DND-41 (cell line): ENCODE data around the gene DDX31.

Experiments used
- CTCF ChIP-seq: IDR thresholded peaks from 2 replicates; pipeline ENCODE4 v1.5.1; 2012; ENCODE audit warnings: borderline replicate concordance, low read length, moderate library complexity, mild to moderate bottlenecking; ENCODE audit not compliant: poor library complexity, severe bottlenecking; ENCODE audit errors: extremely low read depth
- EZH2 ChIP-seq: IDR thresholded peaks from 3 replicates; pipeline ENCODE4 v1.6.1; 2012; ENCODE audit warnings: borderline replicate concordance, low read depth, mild to moderate bottlenecking, moderate library complexity, low read length, inconsistent platforms; ENCODE audit not compliant: severe bottlenecking

GRCh38 chr9:132559711-132560110 is 110.1 kb downstream of the DDX31 start:
- TF ChIP-seq CTCF (no peak), EZH2 (no peak)
